ENCODE results near the gene KLHL7.
A peak's percentile ranks its signal among the peaks of the same experiment; 100 is the strongest.

KLHL7 gene

DNA sequence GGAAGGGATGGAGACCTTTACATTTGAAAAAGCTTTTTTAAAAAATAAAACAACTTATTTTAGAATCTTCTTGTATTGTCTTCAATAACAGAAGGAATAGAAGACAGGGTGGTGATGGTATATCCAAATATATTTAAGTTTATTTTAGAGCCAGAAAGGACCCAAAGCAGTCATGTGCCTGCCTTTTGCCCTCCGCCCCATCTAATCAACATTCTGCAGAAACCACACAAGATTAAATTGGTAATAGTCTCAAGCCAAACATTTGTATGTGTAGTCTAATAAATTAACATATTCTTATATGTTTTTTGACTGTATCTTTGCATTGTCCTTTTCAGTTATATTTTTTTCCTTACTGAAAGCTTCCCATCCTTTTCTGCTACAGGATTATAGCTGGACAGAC, 59.7 kb downstream of the KLHL7 start:
- no peak overlapping the region for H3K27ac ChIP-seq
- no peak overlapping the region for H3K4me3 ChIP-seq
- H3K36me3 ChIP-seq = peaks cover 14% of the 10 kb centered on the region
- no peak overlapping the region for H3K4me2 ChIP-seq
- no peak overlapping the region for H3K9ac ChIP-seq
- H3K9me3 ChIP-seq = no peaks in the 10 kb centered on the region
- TF ChIP-seq Cebpa-rat (IDR thresholded peaks at IDR 0.05) = no peak
- H4K20me1 ChIP-seq = no peaks in the 10 kb centered on the region
- H3K27me3 ChIP-seq = no peaks in the 10 kb centered on the region
- no peaks in the 10 kb centered on the region for H3K4me1 ChIP-seq

GRCh38 chr7:23167691-23168090, 62.1 kb downstream of the KLHL7 start:
- Histone ChIP-seq H3K9me3 (no peaks in the 10 kb centered on the region), H3K9ac (no peak overlapping the region), H3K36me3 (peaks cover 23% of the 10 kb centered on the region), H3K27me3 (no peaks in the 10 kb centered on the region), H3K27ac (no peak overlapping the region), H3K4me3 (no peak overlapping the region), H3K4me1 (no peaks in the 10 kb centered on the region), H3K4me2 (no peak overlapping the region), H4K20me1 (no peaks in the 10 kb centered on the region)
- no peak for TF ChIP-seq Cebpa-rat (IDR thresholded peaks at IDR 0.05)

- Histone ChIP-seq H3K9ac (no peak overlapping the region), H3K9me3 (no peaks in the 10 kb centered on the region), H3K4me2 (no peak overlapping the region), H3K27ac (no peak overlapping the region), H4K20me1 (no peaks in the 10 kb centered on the region), H3K4me3 (no peak overlapping the region), H3K4me1 (no peaks in the 10 kb centered on the region), H3K36me3 (peaks cover 23% of the 10 kb centered on the region), H3K27me3 (no peaks in the 10 kb centered on the region)
- no peak for TF ChIP-seq Cebpa-rat (IDR thresholded peaks at IDR 0.05)
These were observed 62.7 kb downstream of the KLHL7 start for GRCh38 chr7:23168111-23168885.

DNA sequence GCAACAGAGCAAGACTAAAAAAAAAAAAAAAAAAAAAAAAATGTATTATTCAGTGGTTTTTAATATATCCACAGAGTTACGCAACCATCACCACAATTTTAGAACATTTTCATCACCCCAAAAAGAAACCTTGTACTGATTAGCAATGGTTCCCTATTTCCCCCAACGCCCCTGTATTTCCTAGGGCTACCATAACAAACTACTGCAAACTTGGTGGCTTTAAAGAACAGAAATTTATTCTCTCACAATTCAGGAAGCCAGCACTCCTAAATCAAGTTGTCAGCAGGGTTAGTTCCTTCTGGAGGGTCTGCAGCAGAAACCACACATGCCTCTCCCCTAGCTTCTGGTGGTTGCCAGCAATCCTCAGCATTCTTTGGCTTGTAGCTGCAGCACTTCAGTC, 70.4 kb downstream of the KLHL7 start:
- H3K27me3 ChIP-seq = no peaks in the 10 kb centered on the region
- no peak overlapping the region for H3K9ac ChIP-seq
- no peak overlapping the region for H3K4me2 ChIP-seq
- H3K27ac ChIP-seq = no peak overlapping the region
- no peaks in the 10 kb centered on the region for H4K20me1 ChIP-seq
- H3K36me3 ChIP-seq = peaks cover 10% of the 10 kb centered on the region; the same call in 1 of the 2 replicates
- H3K9me3 ChIP-seq = no peaks in the 10 kb centered on the region
- peaks cover 6% of the 10 kb centered on the region for H3K4me1 ChIP-seq
- no peak overlapping the region for H3K4me3 ChIP-seq
- TF ChIP-seq Cebpa-rat (IDR thresholded peaks at IDR 0.05) = peak; percentile 41; the same call in 1 of the 2 replicates

DNA sequence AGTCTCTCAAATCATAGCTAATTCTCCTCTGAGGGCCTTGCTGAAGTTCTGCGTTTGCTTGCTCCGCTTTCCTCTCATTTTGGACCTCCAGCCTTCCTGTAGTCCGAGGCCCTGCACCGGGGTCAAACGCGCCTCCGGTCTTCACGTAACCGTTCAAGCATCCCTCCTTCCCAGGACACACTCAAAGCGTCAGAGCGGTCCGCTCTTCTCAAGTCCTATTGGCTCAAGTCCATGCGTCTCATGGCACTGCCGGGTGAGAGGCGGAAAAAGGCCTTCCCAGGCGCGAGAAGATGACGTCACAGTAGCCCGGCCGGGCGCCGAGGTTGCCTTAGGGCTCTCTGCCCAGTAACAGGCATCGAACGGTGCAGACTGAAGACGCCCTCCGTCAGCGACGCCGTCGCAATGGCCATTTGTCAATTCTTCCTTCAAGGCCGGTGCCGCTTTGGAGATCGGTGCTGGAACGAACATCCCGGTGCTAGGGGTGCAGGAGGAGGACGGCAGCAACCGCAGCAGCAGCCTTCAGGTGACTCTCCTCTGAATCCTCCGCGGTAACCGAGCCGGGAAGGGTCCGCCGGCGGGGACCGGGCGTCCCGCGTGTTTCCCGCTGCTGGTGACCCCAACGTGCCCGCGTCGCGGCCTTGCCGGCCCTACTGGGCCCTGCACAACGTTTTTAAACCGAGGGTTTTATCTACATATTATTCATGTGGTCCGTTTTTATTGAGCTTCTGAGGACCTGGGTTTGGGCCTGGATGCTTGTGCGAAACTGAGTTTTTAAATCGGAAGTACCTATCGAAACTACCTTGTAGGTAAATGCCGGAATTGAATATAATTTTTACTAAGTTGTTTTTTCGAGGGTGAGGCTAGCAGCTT, 76.3 kb downstream of the KLHL7 start, which contains the start of gene NUP42:
Gene NUP42, plus strand, starts transcription at position 365 of the 870 bp plus-strand sequence. Its CDS starts 38 bp downstream, at position 403.
- H3K36me3 ChIP-seq = peaks cover 13% of the 10 kb centered on the region
- no peaks in the 10 kb centered on the region for H3K9me3 ChIP-seq
- TF ChIP-seq Cebpa-rat (IDR thresholded peaks at IDR 0.05) = no peak
- H3K27me3 ChIP-seq = no peaks in the 10 kb centered on the region
- H4K20me1 ChIP-seq = peaks cover 34% of the 10 kb centered on the region
- peak within 1 kb of the TSS; percentile 91 for H3K4me2 ChIP-seq
- H3K27ac ChIP-seq = peak within 1 kb of the TSS; percentile 91
- peak within 1 kb of the TSS; percentile 85 for H3K4me3 ChIP-seq
- H3K9ac ChIP-seq = peak within 1 kb of the TSS; percentile 92
- peaks cover 30% of the 10 kb centered on the region for H3K4me1 ChIP-seq

DNA sequence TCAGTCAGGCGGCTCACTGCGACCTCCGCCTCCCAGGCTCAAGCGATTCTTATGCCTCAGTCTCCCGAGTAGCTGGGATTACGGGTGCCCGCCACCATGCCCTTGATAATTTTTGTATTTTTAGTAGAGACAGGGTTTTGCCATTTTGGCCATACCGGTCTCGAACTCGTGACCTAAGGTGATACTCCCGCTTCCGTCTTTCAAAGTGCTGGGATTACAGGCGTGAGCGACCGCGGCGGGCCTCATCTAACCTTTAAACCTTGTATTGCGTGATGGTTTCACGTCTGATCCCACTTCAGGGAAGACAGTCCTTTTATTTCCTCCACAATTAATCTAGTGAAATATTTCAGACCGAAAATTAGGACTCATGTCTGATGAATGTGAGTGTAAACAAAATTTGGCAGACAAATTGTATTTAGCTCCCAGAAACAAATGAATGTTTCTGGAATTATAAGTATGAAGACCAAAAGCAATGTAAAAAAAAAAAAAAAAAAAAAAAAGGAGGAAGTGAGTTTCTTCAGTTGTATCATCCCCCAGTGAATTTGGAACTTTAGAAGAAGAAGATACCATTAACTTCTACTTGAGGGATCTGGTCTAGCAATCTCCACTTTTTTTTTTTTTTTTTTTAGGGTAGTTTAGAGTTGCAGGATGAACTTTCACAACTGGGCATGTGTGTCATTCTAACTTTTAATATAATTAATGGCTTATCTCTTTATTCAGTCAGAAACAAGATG, 77.9 kb downstream of the KLHL7 start:
- no peak for TF ChIP-seq Cebpa-rat (IDR thresholded peaks at IDR 0.05)
- Histone ChIP-seq H3K4me3 (peak overlapping the region; percentile 85), H3K27ac (no peak overlapping the region), H3K27me3 (no peaks in the 10 kb centered on the region), H3K9ac (peak overlapping the region; percentile 92; the same call in 1 of the 2 replicates), H3K4me2 (peak overlapping the region; percentile 91), H3K36me3 (peaks cover 28% of the 10 kb centered on the region), H4K20me1 (peaks cover 44% of the 10 kb centered on the region), H3K9me3 (no peaks in the 10 kb centered on the region), H3K4me1 (peaks cover 30% of the 10 kb centered on the region)

DNA sequence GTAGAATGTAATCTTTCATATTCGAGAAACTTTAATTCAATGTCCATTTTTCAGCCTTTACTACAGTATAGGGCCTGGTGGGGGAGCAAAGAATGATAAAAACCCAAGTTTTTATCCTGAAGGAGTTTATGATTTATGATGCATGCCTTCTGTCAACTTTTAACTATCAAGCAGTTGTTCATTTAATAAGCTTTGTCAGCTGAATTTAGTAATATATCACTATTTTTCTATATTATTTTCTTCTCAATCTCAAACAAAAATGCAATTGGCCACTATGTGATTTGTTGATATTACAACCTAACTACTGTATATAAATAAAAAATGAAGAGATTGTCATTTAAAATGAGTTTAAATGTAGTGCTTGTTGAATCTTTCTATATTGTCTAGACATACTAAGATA, 78.7 kb downstream of the KLHL7 start:
- no peaks in the 10 kb centered on the region for H3K27me3 ChIP-seq
- H3K9me3 ChIP-seq = no peaks in the 10 kb centered on the region
- H3K27ac ChIP-seq = no peak overlapping the region
- H3K36me3 ChIP-seq = peaks cover 36% of the 10 kb centered on the region
- H3K9ac ChIP-seq = no peak overlapping the region
- H3K4me1 ChIP-seq = peaks cover 30% of the 10 kb centered on the region
- no peak for TF ChIP-seq Cebpa-rat (IDR thresholded peaks at IDR 0.05)
- peak overlapping the region; percentile 91 for H3K4me2 ChIP-seq
- no peak overlapping the region for H3K4me3 ChIP-seq
- peaks cover 53% of the 10 kb centered on the region for H4K20me1 ChIP-seq

GRCh38 chr7:23184709-23185359, 79.2 kb downstream of the KLHL7 start:
- Histone ChIP-seq H3K36me3 (peaks cover 42% of the 10 kb centered on the region), H3K27me3 (no peaks in the 10 kb centered on the region), H3K9me3 (no peaks in the 10 kb centered on the region), H3K4me3 (no peak overlapping the region), H4K20me1 (peaks cover 58% of the 10 kb centered on the region), H3K4me1 (peaks cover 30% of the 10 kb centered on the region), H3K27ac (no peak overlapping the region), H3K4me2 (no peak overlapping the region), H3K9ac (no peak overlapping the region)
- TF ChIP-seq Cebpa-rat (IDR thresholded peaks at IDR 0.05) = no peak

DNA sequence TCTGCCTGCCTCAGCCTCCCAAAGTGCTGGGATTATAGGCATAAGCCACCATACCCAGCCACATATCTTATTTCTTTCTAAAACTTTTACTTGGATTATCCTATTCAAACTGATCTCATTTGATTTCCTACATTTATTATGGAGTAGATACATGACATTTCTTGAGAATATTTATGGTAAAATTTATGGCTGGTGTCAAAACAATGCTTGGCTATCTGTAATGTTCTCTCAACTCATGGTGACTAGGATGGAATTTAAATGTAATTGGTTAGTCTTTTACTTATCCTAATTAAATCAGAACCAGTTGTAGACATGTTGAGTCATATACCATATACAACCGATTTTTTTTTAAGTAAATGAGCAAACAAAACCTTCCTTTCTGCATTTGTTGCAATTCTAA, 80.4 kb downstream of the KLHL7 start:
- peaks cover 52% of the 10 kb centered on the region for H3K36me3 ChIP-seq
- no peak for TF ChIP-seq Cebpa-rat (IDR thresholded peaks at IDR 0.05)
- peaks cover 69% of the 10 kb centered on the region for H4K20me1 ChIP-seq
- no peaks in the 10 kb centered on the region for H3K9me3 ChIP-seq
- no peak overlapping the region for H3K9ac ChIP-seq
- no peak overlapping the region for H3K27ac ChIP-seq
- no peak overlapping the region for H3K4me2 ChIP-seq
- no peak overlapping the region for H3K4me3 ChIP-seq
- H3K4me1 ChIP-seq = peaks cover 24% of the 10 kb centered on the region
- no peaks in the 10 kb centered on the region for H3K27me3 ChIP-seq

All from BLaER1 (cell line).